Spleen (tissue), 7 donors: Measurements from ENCODE around the gene C2CD2.

Experiments
- POLR2A ChIP-seq, 3 donors: fragments of 450-650 bp; IDR thresholded peaks; one replicate each; pipeline ENCODE4 v1.5.1; 2017; ENCODE audit warnings: antibody characterized with exemption in 3 of 3, mild to moderate bottlenecking in 1 of 3
- TF ChIP-seq, protein P1 (sequence below), 11 experiments: fragments of 200-600 bp in 7 of 11; fragments of 450-650 bp in 4 of 11; sonication (generic) in 4 of 11; IDR thresholded peaks in 8 of 11; conservative IDR thresholded peaks in 3 of 11; 1 replicate in 7 of 11; 2 replicates in 4 of 11; pipeline versions ENCODE4 v1.4.0 to v1.8.0; 2016 to 2021; ENCODE audit warnings: antibody characterized with exemption in 11 of 11, inconsistent platforms in 4 of 11, mild to moderate bottlenecking in 1 of 11
- donor health status: DM: no; HTN: no; CAD: no; lungs with moderate emphysema.
- donor health status: DM: no; HTN: no; CAD: no.
- donor health status: DM: no; HTN: no; CAD: no.

- TF ChIP-seq POLR2A (IDR thresholded peaks at IDR 0.05), result no peak
- TF ChIP-seq, protein P1, sequence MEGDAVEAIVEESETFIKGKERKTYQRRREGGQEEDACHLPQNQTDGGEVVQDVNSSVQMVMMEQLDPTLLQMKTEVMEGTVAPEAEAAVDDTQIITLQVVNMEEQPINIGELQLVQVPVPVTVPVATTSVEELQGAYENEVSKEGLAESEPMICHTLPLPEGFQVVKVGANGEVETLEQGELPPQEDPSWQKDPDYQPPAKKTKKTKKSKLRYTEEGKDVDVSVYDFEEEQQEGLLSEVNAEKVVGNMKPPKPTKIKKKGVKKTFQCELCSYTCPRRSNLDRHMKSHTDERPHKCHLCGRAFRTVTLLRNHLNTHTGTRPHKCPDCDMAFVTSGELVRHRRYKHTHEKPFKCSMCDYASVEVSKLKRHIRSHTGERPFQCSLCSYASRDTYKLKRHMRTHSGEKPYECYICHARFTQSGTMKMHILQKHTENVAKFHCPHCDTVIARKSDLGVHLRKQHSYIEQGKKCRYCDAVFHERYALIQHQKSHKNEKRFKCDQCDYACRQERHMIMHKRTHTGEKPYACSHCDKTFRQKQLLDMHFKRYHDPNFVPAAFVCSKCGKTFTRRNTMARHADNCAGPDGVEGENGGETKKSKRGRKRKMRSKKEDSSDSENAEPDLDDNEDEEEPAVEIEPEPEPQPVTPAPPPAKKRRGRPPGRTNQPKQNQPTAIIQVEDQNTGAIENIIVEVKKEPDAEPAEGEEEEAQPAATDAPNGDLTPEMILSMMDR (IDR thresholded peaks at IDR 0.05 in 8 of 11, conservative IDR thresholded peaks at IDR 0.05 in 3 of 11), result no peak
These were observed 50.1 kb downstream of the C2CD2 start for GRCh38 chr21:41903559-41904351.
